GM13976 (cell line): Measurements from ENCODE around the gene BRCC3.

ENCODE experiments used
- DNase-seq: peaks from one replicate; pipeline ENCODE4 v3.0.0; 2012; ENCODE audit warnings: low spot score
- CTCF ChIP-seq: IDR thresholded peaks from 2 replicates; pipeline ENCODE4 v1.5.1; 2012; ENCODE audit warnings: borderline replicate concordance, mild to moderate bottlenecking; ENCODE audit not compliant: insufficient read depth; ENCODE audit errors: extremely low read depth, missing control alignments, control extremely low read depth
- in situ Hi-C: fragments of 300-500 bp; cut with MboI; formaldehyde crosslinking; loops from one replicate; pipeline ENCODE4 v1.12.0; 2022; ENCODE audit warnings: low sequenced_read_pairs, mixed read lengths, inconsistent platforms; ENCODE audit not compliant: unreplicated experiment

Gene BRCC3

GRCh38 chrX:155148724-155149537 is 77.6 kb downstream of the BRCC3 start:
- peak; percentile 27 for DNase-seq
- in situ Hi-C loops, result no loop called here

GRCh38 chrX:155169881-155170280 is 98.6 kb downstream of the BRCC3 start:
- no peak for TF ChIP-seq CTCF
- DNase-seq, result no peak
- in situ Hi-C loops, result no loop called here

More at GRCh38 chrX:155148724-155149537, 77.6 kb downstream of the BRCC3 start:
- peak; percentile 29 for TF ChIP-seq CTCF
